HCT116 (cell line): ENCODE measurements around the gene ZBBX. TPM values are rescaled to one million over a fixed set of nuclear protein-coding genes. Genes with fewer than 3 reads are reported as not detected.

Experiments used
- ATAC-seq: fragments of 200-7000 bp; cut with Tn5 transposase; 2 replicates; pipeline ENCODE4 v1.9.1; 2020; ENCODE audit warnings: mild to moderate bottlenecking, moderate library complexity
- BruUV-seq: library from RNA; stranded (reverse); fragments of 400-500 nt; replicated peaks from 2 replicates; lab custom pipeline; 2021; lab: Mats Ljungman, UMichigan
- CTCF ChIA-PET: fragments of 300-600 bp; sonication (Branson Sonifier 250); formaldehyde crosslinking; loops from one replicate; lab custom pipeline; 2021; ENCODE audit warnings: antibody characterized with exemption; lab: Charles Lee
- POLR2A ChIA-PET: fragments of 300-600, 350-600 bp; sonication (Branson Sonifier 250); formaldehyde crosslinking; loops from one replicate; lab custom pipeline; 2021; ENCODE audit warnings: antibody characterized with exemption; lab: Charles Lee
- RAD21 ChIA-PET, 2 experiments: fragments of 300-600 bp; sonication (Branson Sonifier 250); formaldehyde crosslinking; loops; one replicate each; lab custom pipeline; 2023; ENCODE audit warnings: low total read pairs in 2 of 2; ENCODE audit not compliant: uncharacterized antibody in 2 of 2, unreplicated experiment in 2 of 2, low non-redundant PET in 1 of 2; lab: Charles Lee
- DNase-seq: peaks from one replicate; pipeline ENCODE4 v3.0.0-alpha.2; 2010; ENCODE audit warnings: low read depth, low spot score
- H2AFZ ChIP-seq: fragments of 200-600 bp; shearing (Covaris generic), sonication (generic); 2 replicates; pipeline ENCODE4 v1.6.1; 2017; ENCODE audit warnings: low read depth, mixed run types, mixed read lengths, antibody characterized with exemption, low read length; ENCODE audit not compliant: poor library complexity, severe bottlenecking
- H3K27ac ChIP-seq: 2 replicates; pipeline ENCODE4 v1.5.1; 2012; ENCODE audit warnings: low read depth, low read length
- H3K27me3 ChIP-seq: fragments of 200-600 bp; sonication (generic); 2 replicates; pipeline ENCODE4 v1.6.1; 2016; ENCODE audit warnings: mixed run types, low read length, mixed read lengths; ENCODE audit not compliant: insufficient read depth
- H3K36me3 ChIP-seq, 2 experiments: fragments of 200-500 bp in 1 of 2; fragments of 200-600 bp in 1 of 2; sonication (Bioruptor generic) in 1 of 2; sonication (generic) in 1 of 2; 2 replicates each; pipeline versions ENCODE4 v1.5.1 to v1.6.1; 2014 to 2016; ENCODE audit warnings: low read length in 2 of 2, inconsistent platforms in 1 of 2, mixed read lengths in 1 of 2, mixed run types in 1 of 2; ENCODE audit not compliant: insufficient read depth in 2 of 2, control insufficient read depth in 1 of 2
- H3K4me1 ChIP-seq, 2 experiments: fragments of 200-600 bp in 1 of 2; sonication (generic) in 1 of 2; 2 replicates each; pipeline versions ENCODE4 v1.5.1 to v1.6.1; 2012 to 2017; ENCODE audit warnings: low read length in 2 of 2, inconsistent platforms in 1 of 2, mild to moderate bottlenecking in 1 of 2, mixed read lengths in 1 of 2, mixed run types in 1 of 2, moderate library complexity in 1 of 2; ENCODE audit not compliant: insufficient read depth in 2 of 2, control insufficient read depth in 1 of 2
- H3K4me2 ChIP-seq: fragments of 200-600 bp; sonication (generic); 2 replicates; pipeline ENCODE4 v1.6.1; 2017; ENCODE audit warnings: mixed run types, low read length, mixed read lengths
- H3K4me3 ChIP-seq, 2 experiments: fragments of 200-600 bp in 1 of 2; sonication (generic) in 1 of 2; replicated peaks in 1 of 2; 2 replicates each; pipeline ENCODE4 v1.5.1; 2011 to 2016; ENCODE audit warnings: low read length in 2 of 2, control low read depth in 1 of 2, low read depth in 1 of 2, mild to moderate bottlenecking in 1 of 2, mixed read lengths in 1 of 2, mixed run types in 1 of 2
- H3K79me2 ChIP-seq: fragments of 200-600 bp; sonication (generic); 2 replicates; pipeline ENCODE4 v1.6.1; 2017; ENCODE audit warnings: mild to moderate bottlenecking, mixed run types, low read length, moderate library complexity, mixed read lengths; ENCODE audit not compliant: insufficient read depth
- H3K9ac ChIP-seq: fragments of 200-600 bp; sonication (generic); 2 replicates; pipeline ENCODE4 v1.6.1; 2016; ENCODE audit warnings: low read length, mixed read lengths
- H3K9me2 ChIP-seq: fragments of 200-600 bp; sonication (generic), shearing (Covaris generic); 2 replicates; pipeline ENCODE4 v1.6.1; 2017; ENCODE audit warnings: mixed run types, mild to moderate bottlenecking, moderate library complexity; ENCODE audit not compliant: insufficient read depth
- H3K9me3 ChIP-seq, 2 experiments: fragments of 200-500 bp in 1 of 2; fragments of 200-600 bp in 1 of 2; sonication (Bioruptor generic) in 1 of 2; sonication (generic) in 1 of 2; 2 replicates each; pipeline ENCODE4 v1.6.1; 2014 to 2017; ENCODE audit warnings: low read length in 2 of 2, mixed read lengths in 2 of 2, inconsistent platforms in 1 of 2, low read depth in 1 of 2, mild to moderate bottlenecking in 1 of 2, mixed run types in 1 of 2, moderate library complexity in 1 of 2; ENCODE audit not compliant: control insufficient read depth in 1 of 2, insufficient read depth in 1 of 2
- H4K20me1 ChIP-seq: fragments of 200-600 bp; sonication (generic), shearing (Covaris generic); 2 replicates; pipeline ENCODE4 v1.6.1; 2017; ENCODE audit warnings: mixed run types, mild to moderate bottlenecking, moderate library complexity; ENCODE audit not compliant: insufficient read depth
- ATF3 ChIP-seq: IDR thresholded peaks from 2 replicates; pipeline ENCODE4 v1.6.1; 2012
- CBX3 ChIP-seq: IDR thresholded peaks from 2 replicates; pipeline ENCODE4 v1.6.1; 2012; ENCODE audit warnings: low read depth
- CEBPB ChIP-seq: IDR thresholded peaks from 2 replicates; pipeline ENCODE4 v1.6.1; 2012; ENCODE audit warnings: low read depth
- CTCF ChIP-seq, 3 experiments: fragments of 200-600 bp in 1 of 3; sonication (generic) in 1 of 3; IDR thresholded peaks in 2 of 3; conservative IDR thresholded peaks in 1 of 3; 2 replicates each; pipeline ENCODE4 v1.5.1; 2012 to 2017; ENCODE audit warnings: low read depth in 2 of 3, low read length in 2 of 3, antibody characterized with exemption in 1 of 3, borderline replicate concordance in 1 of 3, control low read depth in 1 of 3, mild to moderate bottlenecking in 1 of 3, mixed read lengths in 1 of 3, mixed run types in 1 of 3, moderate library complexity in 1 of 3; ENCODE audit not compliant: insufficient read depth in 1 of 3
- EGR1 ChIP-seq: IDR thresholded peaks from 2 replicates; pipeline ENCODE4 v1.6.1; 2012; ENCODE audit warnings: low read depth
- ELF1 ChIP-seq: IDR thresholded peaks from 2 replicates; pipeline ENCODE4 v1.6.1; 2012; ENCODE audit warnings: low read depth, borderline replicate concordance
- EZH2 ChIP-seq: fragments of 200-600 bp; sonication (generic); IDR thresholded peaks from 2 replicates; pipeline ENCODE4 v1.6.1; 2017; ENCODE audit warnings: antibody characterized with exemption, mixed run types
- JUND ChIP-seq: IDR thresholded peaks from 2 replicates; pipeline ENCODE4 v1.6.1; 2012
- POLR2AphosphoS5 ChIP-seq: IDR thresholded peaks from 2 replicates; pipeline ENCODE4 v1.6.1; 2011; ENCODE audit warnings: mild to moderate bottlenecking, low read depth, low read length, moderate library complexity
- RAD21 ChIP-seq: IDR thresholded peaks from 2 replicates; pipeline ENCODE4 v1.6.1; 2012; ENCODE audit warnings: low read depth, mild to moderate bottlenecking
- REST ChIP-seq: IDR thresholded peaks from 2 replicates; pipeline ENCODE4 v1.6.1; 2012; ENCODE audit warnings: low read depth
- SIN3A ChIP-seq: IDR thresholded peaks from 2 replicates; pipeline ENCODE4 v1.6.1; 2012; ENCODE audit warnings: low read depth
- SP1 ChIP-seq: IDR thresholded peaks from 2 replicates; pipeline ENCODE4 v1.6.1; 2012; ENCODE audit warnings: low read depth
- SRF ChIP-seq: IDR thresholded peaks from 2 replicates; pipeline ENCODE4 v1.6.1; 2012; ENCODE audit warnings: low read depth
- TCF7L2 ChIP-seq: IDR thresholded peaks from 2 replicates; pipeline ENCODE4 v1.7.0; 2011; ENCODE audit warnings: borderline replicate concordance, inconsistent platforms; ENCODE audit not compliant: insufficient read depth, insufficient read length; ENCODE audit errors: extremely low read depth
- YY1 ChIP-seq: IDR thresholded peaks from 2 replicates; pipeline ENCODE4 v1.6.1; 2011; ENCODE audit warnings: low read length, low read depth, moderate library complexity, mild to moderate bottlenecking; ENCODE audit not compliant: insufficient replicate concordance; ENCODE audit errors: extremely low read depth
- ZBTB33 ChIP-seq: IDR thresholded peaks from 2 replicates; pipeline ENCODE4 v1.6.1; 2011; ENCODE audit warnings: mild to moderate bottlenecking, low read length, moderate library complexity; ENCODE audit not compliant: insufficient replicate concordance; ENCODE audit errors: extremely low read depth
- ZNF274 ChIP-seq: fragments of 200-500 bp; sonication (Bioruptor generic); IDR thresholded peaks from 2 replicates; pipeline ENCODE4 v1.6.1; 2014; ENCODE audit warnings: mild to moderate bottlenecking, low read depth, low read length, inconsistent platforms
- intact Hi-C: fragments of 100-400 bp; cut with micrococcal nuclease; formaldehyde crosslinking; loops from 2 replicates; pipeline ENCODE4 v1.10.0; 2022
- total RNA-seq: library from RNA; stranded (reverse); gene quantifications from one replicate; pipeline ENCODE4 v1.2.1, GENCODE V29; 2021; ENCODE audit not compliant: unreplicated experiment

Gene ZBBX
- total RNA-seq, 1 experiment from 2014 or later = 0.81 TPM

GRCh38 chr3:167302678-167303077, 77.4 kb downstream of the ZBBX start:
- intact Hi-C loops = no loop called here
- RAD21 ChIA-PET = no interaction called here
- no peak for ATAC-seq
- Histone ChIP-seq H3K9ac (no peak overlapping the region), H3K27me3 (no peaks in the 10 kb centered on the region), H3K36me3 (no peaks in the 10 kb centered on the region), H3K4me2 (no peak overlapping the region), H3K79me2 (no peaks in the 10 kb centered on the region), H3K4me1 (peaks cover 3 to 18% of the 10 kb centered on the region in 2 experiments; a peak in 3 of 4 replicates), H3K9me2 (no peaks in the 10 kb centered on the region), H3K9me3 (no peaks in the 10 kb centered on the region), H2AFZ (no peak overlapping the region), H3K27ac (no peak overlapping the region), H4K20me1 (no peaks in the 10 kb centered on the region), H3K4me3 (no peak overlapping the region)
- BruUV-seq = no TSS peak
- DNase-seq = no peak
- POLR2A ChIA-PET = no interaction called here
- CTCF ChIA-PET = no interaction called here
- TF ChIP-seq TCF7L2 = no peak
- TF ChIP-seq EZH2 = no peak
- no peak for TF ChIP-seq CBX3
- TF ChIP-seq CEBPB = no peak
- TF ChIP-seq ZBTB33 = no peak
- no peak for TF ChIP-seq RAD21
- no peak for TF ChIP-seq ATF3
- no peak for TF ChIP-seq YY1
- TF ChIP-seq CTCF (IDR thresholded peaks at IDR 0.05 in 2 of 3, conservative IDR thresholded peaks at IDR 0.05 in 1 of 3; ENCODE audit: borderline replicate concordance in 1 of 3, insufficient read depth in 1 of 3, low read depth in 2 of 3, low read length in 2 of 3) = no peak
- no peak for TF ChIP-seq REST
- no peak for TF ChIP-seq SP1
- no peak for TF ChIP-seq POLR2AphosphoS5
- no peak for TF ChIP-seq ELF1
- TF ChIP-seq JUND = no peak
- no peak for TF ChIP-seq ZNF274
- TF ChIP-seq SIN3A = no peak
- no peak for TF ChIP-seq SRF
- TF ChIP-seq EGR1 = no peak
